Retina (tissue), 1 donor: ENCODE measurements around the gene CNPY4.

ENCODE experiments used
- DNase-seq: peaks from one replicate; pipeline ENCODE4 v3.0.0-alpha.2; 2016

The CNPY4 gene

DNA sequence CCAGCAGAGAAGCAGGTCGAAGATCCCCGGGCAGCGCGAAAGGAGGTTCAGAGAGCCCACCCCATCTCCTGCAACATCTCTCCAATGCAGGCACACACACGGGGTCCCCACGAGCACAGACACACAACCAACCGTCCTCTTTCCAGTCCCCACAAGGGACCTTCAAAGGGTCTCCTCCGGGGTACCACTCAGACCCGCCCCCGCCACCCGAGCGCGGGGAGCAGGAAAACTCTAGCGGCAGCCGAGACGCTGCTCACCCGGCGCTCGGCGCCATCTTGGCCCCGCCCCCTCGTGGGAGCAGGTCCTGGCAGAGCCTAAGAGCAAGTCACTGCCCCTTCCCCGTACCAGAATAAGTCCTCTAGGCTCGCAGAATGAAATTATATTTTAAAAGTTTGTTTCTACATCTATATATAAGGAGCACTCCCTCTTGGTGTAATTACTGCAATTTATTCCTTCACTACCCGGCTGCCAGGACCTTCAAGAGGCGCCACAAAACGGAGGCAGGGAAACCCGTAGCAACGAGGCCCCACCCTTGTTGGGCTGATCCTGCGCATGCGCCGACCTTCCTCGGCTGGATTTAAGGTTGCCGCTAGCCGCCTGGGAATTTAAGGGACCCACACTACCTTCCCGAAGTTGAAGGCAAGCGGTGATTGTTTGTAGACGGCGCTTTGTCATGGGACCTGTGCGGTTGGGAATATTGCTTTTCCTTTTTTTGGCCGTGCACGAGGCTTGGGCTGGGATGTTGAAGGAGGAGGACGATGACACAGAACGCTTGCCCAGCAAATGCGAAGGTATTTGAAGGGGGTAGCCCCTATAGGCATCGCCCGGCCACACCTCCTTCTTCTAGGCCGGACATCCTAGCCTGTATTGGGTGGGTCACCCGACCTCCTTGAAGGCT is at the start of gene CNPY4, which contains the start of gene TAF6:
TSS of gene CNPY4 (plus strand) at position 563 of the 898 bp plus-strand sequence. CDS start at position 674, 111 bp downstream.
TSS of gene TAF6 (minus strand) at position 287 of the 898 bp plus-strand sequence. CDS start 5,149 bp downstream, outside the sequence.
- peak; percentile 98 for DNase-seq

GRCh38 chr7:100069991-100070390 is 49.4 kb upstream of the CNPY4 start:
- no peak for DNase-seq

DNA sequence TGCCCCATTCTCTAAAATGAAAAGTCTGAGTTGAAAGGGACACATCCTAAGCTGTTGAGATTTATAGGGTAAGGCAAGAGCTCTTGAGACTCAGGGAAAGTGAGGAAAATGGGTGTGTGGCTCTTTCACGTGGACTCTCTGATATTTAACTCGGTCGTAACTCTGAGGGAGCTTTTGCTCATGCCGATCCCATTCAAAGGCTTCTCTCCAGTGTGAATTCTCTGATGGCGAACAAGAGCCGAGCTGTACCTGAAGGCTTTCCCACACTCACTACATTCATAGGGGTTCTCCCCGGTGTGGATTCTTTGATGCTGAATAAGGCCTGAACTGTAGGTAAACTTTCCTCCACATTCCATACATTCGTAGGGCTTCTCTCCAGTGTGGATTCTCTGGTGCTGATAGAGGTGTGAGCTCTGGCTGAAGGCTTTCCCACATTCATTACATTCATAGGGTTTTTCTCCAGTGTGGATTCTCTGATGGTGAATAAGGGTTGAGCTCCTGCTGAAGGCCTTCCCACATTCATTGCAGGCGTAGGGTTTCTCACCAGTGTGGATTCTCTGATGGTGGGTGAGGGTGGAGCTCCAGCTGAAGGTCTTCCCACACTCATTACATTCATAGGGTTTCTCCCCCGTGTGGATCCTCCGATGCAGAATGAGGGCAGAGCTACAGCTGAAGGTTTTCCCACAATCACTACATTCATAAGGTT is 48.3 kb upstream of the CNPY4 start:
- no peak for DNase-seq

DNA sequence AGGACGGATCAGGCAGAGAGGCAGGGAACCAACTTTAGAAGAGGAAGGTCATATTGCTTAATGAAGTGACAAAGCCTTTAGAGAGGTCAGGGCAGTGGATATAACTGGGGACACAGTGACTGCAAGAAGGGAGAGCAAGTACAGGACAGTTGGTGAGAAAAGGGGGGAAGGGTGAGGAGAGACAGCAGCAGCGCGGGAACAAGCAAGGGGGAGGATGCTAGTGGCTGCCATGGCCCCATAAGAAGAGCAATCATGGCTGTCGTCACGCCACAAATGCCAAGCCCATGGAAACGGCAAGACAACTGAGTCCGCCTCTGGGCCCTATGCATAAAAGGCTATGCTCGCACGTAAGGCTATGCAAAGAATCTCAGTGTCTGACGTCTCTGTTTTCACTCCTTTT is 47.0 kb upstream of the CNPY4 start:
- DNase-seq, result no peak

DNA sequence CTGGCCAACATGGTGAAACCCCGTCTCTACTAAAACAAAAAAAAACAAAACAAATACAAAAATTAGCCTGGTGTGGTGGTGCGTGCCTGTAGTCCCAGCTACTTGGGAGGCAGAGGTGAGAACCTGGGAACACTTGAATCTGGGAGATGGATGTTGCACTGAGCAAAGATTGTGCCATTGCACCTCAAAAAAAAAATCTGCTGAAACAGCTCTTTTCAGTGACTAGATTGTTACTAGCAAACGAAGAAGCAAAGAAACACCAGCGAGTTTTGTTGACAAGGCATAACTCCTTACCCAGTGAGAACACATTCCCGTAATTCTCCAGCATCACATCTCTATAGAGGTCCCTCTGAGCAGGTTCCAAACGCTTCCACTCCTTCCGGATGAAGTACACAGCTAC is 44.6 kb upstream of the CNPY4 start:
- no peak for DNase-seq

DNA sequence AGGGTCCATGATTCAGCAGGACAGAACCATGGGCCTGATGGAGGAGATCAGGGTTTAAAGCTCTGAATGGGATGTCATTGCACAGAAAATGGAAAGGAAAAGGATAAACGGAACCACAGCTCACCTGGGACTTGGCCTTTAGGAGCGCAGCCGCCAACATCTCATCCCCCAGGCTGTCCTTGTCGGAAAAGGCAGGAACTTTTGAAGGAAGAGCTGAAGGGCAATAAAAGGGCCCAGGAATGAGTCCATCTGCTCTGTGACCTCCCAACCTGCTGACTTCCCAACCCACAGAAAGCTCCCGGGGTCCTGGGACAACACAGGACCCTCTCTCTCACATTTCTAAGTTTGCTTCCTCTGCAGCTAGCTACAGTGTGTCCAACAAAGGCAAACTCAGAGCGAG is 44.0 kb upstream of the CNPY4 start:
- no peak for DNase-seq

- no peak for DNase-seq
These were observed 42.2 kb upstream of the CNPY4 start for GRCh38 chr7:100077205-100077604.

DNA sequence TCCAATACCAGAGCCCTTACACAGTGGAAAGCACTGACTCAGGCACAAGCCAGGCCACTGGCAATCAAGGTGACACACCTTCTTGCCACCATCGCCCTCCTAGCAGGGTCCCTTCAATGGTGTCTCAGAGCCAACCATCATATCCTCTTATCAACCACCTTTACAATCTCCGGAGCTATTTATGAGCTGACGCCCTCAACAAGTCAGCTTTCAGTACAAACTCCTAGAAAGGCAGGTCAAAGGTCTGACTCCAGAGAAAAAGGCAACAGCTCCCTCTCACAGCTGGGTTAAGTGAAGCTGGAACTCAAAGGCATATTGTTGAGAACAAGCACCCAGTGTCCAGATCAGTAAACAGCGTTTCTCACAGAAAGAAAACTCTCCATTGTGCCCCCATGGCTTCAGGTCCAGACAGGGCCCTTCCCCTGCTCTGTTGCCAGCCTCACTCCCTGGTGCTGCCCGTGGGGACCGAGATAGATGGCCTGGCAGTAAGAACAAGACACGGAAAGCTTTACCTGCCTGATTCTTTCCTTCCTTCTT is 40.3 kb upstream of the CNPY4 start:
- DNase-seq, result no peak

- DNase-seq, result no peak
These were observed 38.4 kb upstream of the CNPY4 start for GRCh38 chr7:100080907-100081534.

GRCh38 chr7:100081535-100082102 is 37.8 kb upstream of the CNPY4 start, which contains the start of gene ZNF3:
TSS of gene ZNF3 (minus strand) at chr7:100081723. CDS start at chr7:100077357, 4,366 bp downstream.
- DNase-seq, result peak; percentile 100

GRCh38 chr7:100082978-100083377 is 36.5 kb upstream of the CNPY4 start:
- DNase-seq, result no peak

- no peak for DNase-seq
These were observed 33.9 kb upstream of the CNPY4 start for GRCh38 chr7:100085515-100085914.

DNA sequence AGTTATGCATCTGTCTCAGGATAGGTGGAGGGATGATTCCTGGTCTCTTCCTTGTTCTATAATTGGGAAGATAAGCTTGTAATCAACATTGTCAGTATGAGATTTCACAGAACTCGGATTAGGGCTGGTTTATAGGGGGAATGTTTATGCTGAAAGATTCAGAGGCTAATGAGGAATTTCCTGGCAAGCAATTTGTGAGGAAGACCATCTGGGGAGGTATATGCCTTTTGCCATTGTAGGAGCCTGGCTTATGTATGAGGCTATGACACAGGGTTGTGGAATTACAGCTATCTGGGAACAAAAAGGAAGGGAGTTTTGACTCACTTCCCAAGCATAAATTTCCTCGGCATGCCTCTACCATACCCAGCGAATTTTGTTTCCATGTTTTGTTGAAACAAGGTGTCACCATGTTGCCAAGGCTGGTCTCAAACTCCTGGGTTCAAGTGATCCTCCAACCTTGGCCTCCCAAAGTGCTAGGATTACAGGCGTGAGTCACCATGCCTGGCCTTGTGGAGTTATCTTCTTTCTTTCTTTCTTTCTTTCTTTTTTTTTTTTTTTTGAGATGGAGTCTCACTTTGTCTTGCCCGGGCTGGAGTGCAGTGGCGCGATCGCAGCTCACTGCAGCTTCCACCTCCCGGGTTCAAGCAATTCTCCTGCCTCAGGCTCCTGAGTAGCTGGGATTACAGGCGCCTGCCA is 32.2 kb upstream of the CNPY4 start:
- no peak for DNase-seq

DNA sequence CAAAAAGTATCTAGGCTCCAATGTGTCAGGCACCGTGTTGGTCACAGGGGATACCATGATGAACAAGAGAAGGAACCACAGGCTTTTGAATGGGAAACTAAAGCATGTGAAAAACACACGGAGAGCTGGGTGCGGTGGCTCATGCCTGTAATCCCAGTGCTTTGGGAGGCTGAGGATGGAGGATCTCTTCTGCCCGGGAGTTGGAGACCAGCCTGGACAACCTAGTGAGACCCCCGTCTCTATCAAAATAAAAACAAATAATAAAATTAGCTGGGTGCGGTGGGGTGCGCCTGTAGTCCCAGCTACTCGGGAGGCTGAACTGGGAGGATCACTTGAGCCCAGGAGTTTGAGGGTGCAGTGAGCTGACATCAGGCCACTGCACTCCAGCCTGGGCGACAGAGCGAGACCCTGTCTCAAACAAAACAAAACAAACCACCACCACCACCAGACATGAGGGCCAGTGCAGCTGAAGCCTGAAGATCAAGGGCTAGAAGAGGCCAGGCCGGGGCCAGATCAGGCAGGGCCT is 31.3 kb upstream of the CNPY4 start:
- DNase-seq, result no peak

DNA sequence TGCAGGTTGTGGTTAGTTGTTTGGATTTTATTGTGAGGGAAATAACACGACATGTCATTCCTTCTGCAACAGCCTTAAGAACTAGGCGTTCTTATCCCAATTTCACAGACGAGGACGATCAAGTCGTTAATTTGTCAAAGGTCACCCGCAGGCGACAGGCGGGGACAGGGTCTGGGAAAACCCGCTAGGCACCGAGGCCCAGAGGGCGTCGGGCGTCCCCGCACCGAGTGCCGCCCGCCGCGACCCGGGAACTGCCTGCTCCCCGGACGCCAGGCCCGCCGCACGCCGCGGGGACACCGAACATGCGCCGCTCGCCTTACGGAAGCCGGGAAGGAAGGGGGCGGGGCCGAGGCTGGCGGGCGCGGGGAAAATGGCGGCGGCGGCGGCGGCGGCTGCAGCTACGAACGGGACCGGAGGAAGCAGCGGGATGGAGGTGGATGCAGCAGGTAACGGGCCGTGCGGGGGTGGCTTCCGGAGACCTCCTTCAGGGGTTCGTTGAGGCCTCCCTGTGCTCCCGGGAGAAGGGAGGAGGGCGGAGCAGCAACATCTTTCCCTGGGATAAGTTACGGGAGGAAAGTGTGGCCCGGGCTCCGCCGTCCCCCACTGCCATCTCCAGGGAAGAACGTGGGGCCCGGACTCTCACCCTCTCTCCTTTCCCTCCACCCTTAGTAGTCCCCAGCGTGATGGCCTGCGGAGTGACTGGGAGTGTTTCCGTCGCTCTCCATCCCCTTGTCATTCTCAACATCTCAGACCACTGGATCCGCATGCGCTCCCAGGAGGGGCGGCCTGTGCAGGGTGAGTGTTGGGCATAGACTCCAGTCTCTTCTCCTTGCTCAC is 30.6 kb upstream of the CNPY4 start, which contains the start of gene COPS6:
TSS of gene COPS6 (plus strand) at position 349 of the 837 bp plus-strand sequence. CDS start at position 371, 22 bp downstream.
- peak; percentile 92 for DNase-seq

- DNase-seq, result no peak
These were observed 29.8 kb upstream of the CNPY4 start for GRCh38 chr7:100089458-100090196.

GRCh38 chr7:100090527-100091410 is 28.7 kb upstream of the CNPY4 start:
- DNase-seq, result no peak

DNA sequence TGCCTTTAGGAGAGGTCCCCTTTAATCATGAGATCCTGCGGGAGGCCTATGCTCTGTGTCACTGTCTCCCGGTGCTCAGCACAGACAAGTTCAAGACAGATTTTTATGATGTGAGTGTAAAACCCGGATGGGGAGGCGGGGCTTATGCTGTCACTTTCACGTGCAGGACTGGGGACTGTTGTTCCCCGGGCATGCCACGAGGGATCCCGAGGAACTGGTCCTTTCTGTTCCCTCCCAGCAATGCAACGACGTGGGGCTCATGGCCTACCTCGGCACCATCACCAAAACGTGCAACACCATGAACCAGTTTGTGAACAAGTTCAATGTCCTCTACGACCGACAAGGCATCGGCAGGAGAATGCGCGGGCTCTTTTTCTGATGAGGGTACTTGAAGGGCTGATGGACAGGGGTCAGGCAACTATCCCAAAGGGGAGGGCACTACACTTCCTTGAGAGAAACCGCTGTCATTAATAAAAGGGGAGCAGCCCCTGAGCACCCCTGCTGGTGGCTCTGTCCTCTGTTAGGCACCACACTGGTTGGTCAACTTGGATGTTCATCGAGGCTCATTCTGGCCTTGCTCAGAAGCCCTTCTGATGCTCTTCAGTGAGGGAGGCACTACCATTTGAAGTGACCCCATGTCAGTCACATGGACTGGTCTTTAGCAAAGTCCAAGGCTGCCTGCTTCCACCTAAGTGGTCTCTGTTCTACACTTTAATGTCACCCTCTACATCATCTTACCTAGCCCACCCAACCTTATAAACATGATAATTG is 27.8 kb upstream of the CNPY4 start:
- DNase-seq, result peak; percentile 16
